A549 (cell line): ENCODE measurements around the gene ANKRD36.
"Not testable (repeated sequence)": the region's sequence is repeated elsewhere in the genome, so short reads cannot be mapped to it uniquely, and the experiment has no call there.

Experiments
- EP300 ChIP-seq, 2 experiments: fragments of >200 bp; sonication (Bioruptor Twin); formaldehyde crosslinking; IDR thresholded peaks; 2 replicates in 1 of 2; 3 replicates in 1 of 2; pipeline ENCODE4 v1.6.1; 2016 to 2017
- FOSL2 ChIP-seq, 2 experiments: fragments of 450-650 bp in 1 of 2; fragments of >200 bp in 1 of 2; sonication (Bioruptor Twin) in 1 of 2; formaldehyde crosslinking; IDR thresholded peaks; 2 replicates each; pipeline versions ENCODE4 v1.5.0 to v1.6.1; 2016 to 2020; ENCODE audit warnings: mild to moderate bottlenecking in 1 of 2, moderate library complexity in 1 of 2
- HDAC2 ChIP-seq: fragments of 200-600 bp; sonication (generic); IDR thresholded peaks from 2 replicates; pipeline ENCODE4 v1.6.1; 2016
- JUN ChIP-seq, 2 experiments: fragments of >200 bp; sonication (Bioruptor Twin); formaldehyde crosslinking; IDR thresholded peaks; 2 replicates in 1 of 2; 3 replicates in 1 of 2; pipeline ENCODE4 v1.6.1; 2016 to 2017
- JUNB ChIP-seq: fragments of >200 bp; sonication (Bioruptor Twin); formaldehyde crosslinking; IDR thresholded peaks from 2 replicates; pipeline ENCODE4 v1.6.1; 2016
- KDM1A ChIP-seq: fragments of 200-600 bp; sonication (generic); IDR thresholded peaks from 2 replicates; pipeline ENCODE4 v1.6.1; 2016; ENCODE audit warnings: low read depth, mild to moderate bottlenecking
- KDM5A ChIP-seq: fragments of 200-600 bp; sonication (generic); IDR thresholded peaks from 2 replicates; pipeline ENCODE4 v1.6.1; 2016; ENCODE audit warnings: antibody characterized with exemption, mild to moderate bottlenecking
- MAFK ChIP-seq: fragments of 450-650 bp; IDR thresholded peaks from 2 replicates; pipeline ENCODE4 v1.6.1; 2014; ENCODE audit not compliant: partially characterized antibody
- POLR2A ChIP-seq: IDR thresholded peaks from 2 replicates; pipeline ENCODE4 v1.6.1; 2012; ENCODE audit warnings: mild to moderate bottlenecking, low read length
- RFX5 ChIP-seq: fragments of 450-650 bp; IDR thresholded peaks from 2 replicates; pipeline ENCODE4 v1.7.1; 2014; ENCODE audit warnings: antibody characterized with exemption, mild to moderate bottlenecking, moderate library complexity
- ZNF302 ChIP-seq: fragments of 250-450 bp; sonication (Bioruptor Pico); IDR thresholded peaks from 2 replicates; pipeline ENCODE4 v1.9.0; 2021; ENCODE audit warnings: inconsistent platforms, mild to moderate bottlenecking, moderate library complexity
- TF ChIP-seq, protein P1 (sequence below): IDR thresholded peaks from 2 replicates; pipeline ENCODE4 v1.6.1; 2012
- TF ChIP-seq, protein P2 (sequence below): fragments of >200 bp; sonication (Bioruptor Twin); formaldehyde crosslinking; IDR thresholded peaks from 3 replicates; pipeline ENCODE4 v1.5.1; 2016

DNA sequence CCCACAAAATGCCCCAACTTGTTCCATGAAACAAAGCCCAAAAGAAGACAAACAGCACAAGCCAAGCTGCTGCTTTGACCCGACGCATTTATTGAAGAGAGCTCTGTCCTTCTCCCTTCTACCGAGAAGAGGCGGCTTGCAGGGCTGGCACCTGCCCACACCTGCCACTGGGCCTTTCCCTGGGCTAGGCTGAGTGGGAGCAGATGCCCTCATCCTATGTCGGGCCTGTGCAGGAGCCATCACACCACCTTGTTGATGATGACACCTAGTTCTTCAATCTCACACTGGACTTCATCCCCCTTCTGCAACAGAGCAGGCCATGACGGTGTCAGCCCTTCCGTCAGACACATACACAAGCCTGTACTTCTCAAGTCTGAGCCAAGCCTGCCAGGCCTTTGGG lies 29.4 kb upstream of the ANKRD36 start:
- TF ChIP-seq, protein P1, sequence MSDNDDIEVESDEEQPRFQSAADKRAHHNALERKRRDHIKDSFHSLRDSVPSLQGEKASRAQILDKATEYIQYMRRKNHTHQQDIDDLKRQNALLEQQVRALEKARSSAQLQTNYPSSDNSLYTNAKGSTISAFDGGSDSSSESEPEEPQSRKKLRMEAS = not testable (repeated sequence)
- not testable (repeated sequence) for TF ChIP-seq POLR2A; ZNF302 (CRISPR knock-in tag); EP300 (IDR thresholded peaks at IDR 0.05); FOSL2 (IDR thresholded peaks at IDR 0.05); FOSL2 (CRISPR knock-in tag; IDR thresholded peaks at IDR 0.05); HDAC2; JUN (IDR thresholded peaks at IDR 0.05); KDM1A; JUNB; KDM5A; RFX5; MAFK
- TF ChIP-seq, protein P2, sequence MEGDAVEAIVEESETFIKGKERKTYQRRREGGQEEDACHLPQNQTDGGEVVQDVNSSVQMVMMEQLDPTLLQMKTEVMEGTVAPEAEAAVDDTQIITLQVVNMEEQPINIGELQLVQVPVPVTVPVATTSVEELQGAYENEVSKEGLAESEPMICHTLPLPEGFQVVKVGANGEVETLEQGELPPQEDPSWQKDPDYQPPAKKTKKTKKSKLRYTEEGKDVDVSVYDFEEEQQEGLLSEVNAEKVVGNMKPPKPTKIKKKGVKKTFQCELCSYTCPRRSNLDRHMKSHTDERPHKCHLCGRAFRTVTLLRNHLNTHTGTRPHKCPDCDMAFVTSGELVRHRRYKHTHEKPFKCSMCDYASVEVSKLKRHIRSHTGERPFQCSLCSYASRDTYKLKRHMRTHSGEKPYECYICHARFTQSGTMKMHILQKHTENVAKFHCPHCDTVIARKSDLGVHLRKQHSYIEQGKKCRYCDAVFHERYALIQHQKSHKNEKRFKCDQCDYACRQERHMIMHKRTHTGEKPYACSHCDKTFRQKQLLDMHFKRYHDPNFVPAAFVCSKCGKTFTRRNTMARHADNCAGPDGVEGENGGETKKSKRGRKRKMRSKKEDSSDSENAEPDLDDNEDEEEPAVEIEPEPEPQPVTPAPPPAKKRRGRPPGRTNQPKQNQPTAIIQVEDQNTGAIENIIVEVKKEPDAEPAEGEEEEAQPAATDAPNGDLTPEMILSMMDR = not testable (repeated sequence)
